ENCODE results near the gene SH3PXD2B.

The SH3PXD2B gene

DNA sequence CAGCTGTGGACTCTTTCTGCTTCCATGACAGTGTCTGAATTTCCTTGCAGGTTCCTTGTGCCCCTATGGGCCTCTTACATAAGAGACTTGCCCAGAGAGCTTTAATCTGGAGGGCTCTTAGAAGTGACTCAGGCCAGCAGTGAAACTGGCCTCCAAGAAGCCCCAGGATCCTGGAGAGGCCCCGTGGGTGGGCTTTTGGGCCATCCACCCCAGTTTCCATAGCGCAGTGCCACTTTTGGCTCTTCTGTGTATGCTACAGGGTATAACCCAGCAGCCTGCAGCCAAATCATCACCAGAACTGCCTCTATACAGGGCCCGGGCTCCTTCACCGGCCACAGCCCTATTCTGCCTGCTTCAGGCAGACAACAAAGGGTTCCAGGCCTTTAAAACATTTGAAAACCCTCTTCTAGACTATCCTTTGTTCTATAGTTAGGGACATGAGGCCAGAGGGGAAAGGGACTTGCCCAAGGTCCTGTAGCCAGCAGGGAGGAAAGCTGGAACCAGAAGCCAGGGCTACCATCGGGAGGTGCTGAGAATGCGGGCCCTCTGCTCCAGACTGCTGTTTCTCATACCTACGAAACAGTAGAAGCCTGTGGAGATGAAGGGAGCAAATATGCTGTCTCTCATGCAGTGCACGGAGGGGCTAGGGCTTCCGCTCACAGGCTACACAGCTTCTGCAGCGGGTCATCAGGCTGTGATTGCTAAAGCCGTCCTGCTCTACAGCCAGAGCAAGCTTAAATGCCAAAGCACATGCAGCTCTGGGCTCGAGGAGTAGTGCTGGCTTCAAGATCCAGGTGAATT is 18.0 kb downstream of the SH3PXD2B start:
- no peak for TF ChIP-seq EZH2 (IDR thresholded peaks at IDR 0.05; ENCODE audit: borderline replicate concordance, low read length)
- TF ChIP-seq, protein P1, sequence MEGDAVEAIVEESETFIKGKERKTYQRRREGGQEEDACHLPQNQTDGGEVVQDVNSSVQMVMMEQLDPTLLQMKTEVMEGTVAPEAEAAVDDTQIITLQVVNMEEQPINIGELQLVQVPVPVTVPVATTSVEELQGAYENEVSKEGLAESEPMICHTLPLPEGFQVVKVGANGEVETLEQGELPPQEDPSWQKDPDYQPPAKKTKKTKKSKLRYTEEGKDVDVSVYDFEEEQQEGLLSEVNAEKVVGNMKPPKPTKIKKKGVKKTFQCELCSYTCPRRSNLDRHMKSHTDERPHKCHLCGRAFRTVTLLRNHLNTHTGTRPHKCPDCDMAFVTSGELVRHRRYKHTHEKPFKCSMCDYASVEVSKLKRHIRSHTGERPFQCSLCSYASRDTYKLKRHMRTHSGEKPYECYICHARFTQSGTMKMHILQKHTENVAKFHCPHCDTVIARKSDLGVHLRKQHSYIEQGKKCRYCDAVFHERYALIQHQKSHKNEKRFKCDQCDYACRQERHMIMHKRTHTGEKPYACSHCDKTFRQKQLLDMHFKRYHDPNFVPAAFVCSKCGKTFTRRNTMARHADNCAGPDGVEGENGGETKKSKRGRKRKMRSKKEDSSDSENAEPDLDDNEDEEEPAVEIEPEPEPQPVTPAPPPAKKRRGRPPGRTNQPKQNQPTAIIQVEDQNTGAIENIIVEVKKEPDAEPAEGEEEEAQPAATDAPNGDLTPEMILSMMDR (IDR thresholded peaks at IDR 0.05; ENCODE audit: low read length), result no peak
- no peaks in the 10 kb centered on the region; the same call in 1 of the 2 replicates for H3K27me3 ChIP-seq (ENCODE audit: insufficient read depth, low read length)
- no peaks in the 10 kb centered on the region for H4K20me1 ChIP-seq (ENCODE audit: insufficient read depth, low read length)

DNA sequence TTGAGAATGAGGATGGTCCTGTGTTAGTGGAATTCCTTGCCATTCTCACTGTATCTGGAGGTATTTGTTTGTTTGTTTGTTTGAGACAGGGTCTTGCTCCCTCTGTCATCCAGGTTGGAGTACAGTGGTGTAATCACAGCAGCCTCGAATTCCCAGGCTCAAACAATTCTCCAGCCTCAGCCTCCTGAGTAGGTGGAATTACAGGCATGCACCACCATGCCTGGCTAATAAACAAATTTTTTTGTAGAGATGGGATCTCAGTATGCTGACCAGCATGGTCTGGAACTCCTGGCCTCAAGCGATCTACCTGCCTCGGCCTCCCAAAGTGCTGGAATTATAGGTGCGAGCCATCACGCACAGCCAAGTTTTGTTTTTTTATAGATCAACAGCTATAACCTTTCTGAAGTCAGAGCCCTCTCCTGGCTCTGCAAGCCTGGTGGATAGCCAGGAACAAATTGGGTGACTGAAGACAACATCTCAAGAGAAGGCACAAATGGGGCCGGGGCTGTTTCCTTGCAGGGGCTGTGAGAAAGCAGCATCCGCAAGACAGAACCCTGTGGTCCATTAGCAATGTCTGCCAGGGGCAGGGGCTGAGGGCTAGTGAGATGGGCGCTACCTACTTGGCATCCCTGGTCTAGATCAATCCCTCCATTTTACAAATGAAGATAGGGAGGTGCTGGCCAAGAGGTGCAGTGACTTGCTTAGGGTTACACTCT is 18.8 kb downstream of the SH3PXD2B start:
- H3K9me2 ChIP-seq (ENCODE audit: low read depth, low read length), result no peaks in the 10 kb centered on the region
- H3K4me1 ChIP-seq (ENCODE audit: insufficient read depth, low read length, severe bottlenecking), result no peaks in the 10 kb centered on the region
- H3F3A ChIP-seq (ENCODE audit: insufficient read depth, low read length), result no peaks in the 10 kb centered on the region
- H3K9ac ChIP-seq (ENCODE audit: low read length), result no peak overlapping the region
- no peaks in the 10 kb centered on the region; the same call in 1 of the 2 replicates for H3K27me3 ChIP-seq (ENCODE audit: insufficient read depth, low read length)
- TF ChIP-seq, protein P1 (IDR thresholded peaks at IDR 0.05; ENCODE audit: low read length), result no peak
- TF ChIP-seq EZH2 (IDR thresholded peaks at IDR 0.05; ENCODE audit: borderline replicate concordance, low read length), result no peak
- no peaks in the 10 kb centered on the region for H3K79me2 ChIP-seq (ENCODE audit: insufficient read depth, low read length)
- no peaks in the 10 kb centered on the region for H3K9me3 ChIP-seq (ENCODE audit: low read length)
- no peaks in the 10 kb centered on the region for H4K20me1 ChIP-seq (ENCODE audit: insufficient read depth, low read length)
- H3K36me3 ChIP-seq (ENCODE audit: insufficient read depth, low read length), result no peaks in the 10 kb centered on the region
- H3K4me3 ChIP-seq (ENCODE audit: low read depth, low read length, poor library complexity, severe bottlenecking), result no peak overlapping the region
- no peak overlapping the region for H2AFZ ChIP-seq (ENCODE audit: low read length)
- H3K4me2 ChIP-seq (ENCODE audit: low read length), result no peak overlapping the region
- no peak overlapping the region for H3K27ac ChIP-seq (ENCODE audit: low read depth, low read length, poor library complexity, severe bottlenecking)

More for the DNA sequence above, 18.0 kb downstream of the SH3PXD2B start:
- Histone ChIP-seq H3K79me2 (ENCODE audit: insufficient read depth, low read length) (no peaks in the 10 kb centered on the region), H3K4me3 (ENCODE audit: low read depth, low read length, poor library complexity, severe bottlenecking) (no peak overlapping the region), H3K36me3 (ENCODE audit: insufficient read depth, low read length) (no peaks in the 10 kb centered on the region), H3F3A (ENCODE audit: insufficient read depth, low read length) (no peaks in the 10 kb centered on the region), H3K4me2 (ENCODE audit: low read length) (no peak overlapping the region), H3K9me2 (ENCODE audit: low read depth, low read length) (no peaks in the 10 kb centered on the region), H3K9me3 (ENCODE audit: low read length) (no peaks in the 10 kb centered on the region), H3K4me1 (ENCODE audit: insufficient read depth, low read length, severe bottlenecking) (no peaks in the 10 kb centered on the region), H3K27ac (ENCODE audit: low read depth, low read length, poor library complexity, severe bottlenecking) (no peak overlapping the region), H3K9ac (ENCODE audit: low read length) (no peak overlapping the region), H2AFZ (ENCODE audit: low read length) (no peak overlapping the region)

DNA sequence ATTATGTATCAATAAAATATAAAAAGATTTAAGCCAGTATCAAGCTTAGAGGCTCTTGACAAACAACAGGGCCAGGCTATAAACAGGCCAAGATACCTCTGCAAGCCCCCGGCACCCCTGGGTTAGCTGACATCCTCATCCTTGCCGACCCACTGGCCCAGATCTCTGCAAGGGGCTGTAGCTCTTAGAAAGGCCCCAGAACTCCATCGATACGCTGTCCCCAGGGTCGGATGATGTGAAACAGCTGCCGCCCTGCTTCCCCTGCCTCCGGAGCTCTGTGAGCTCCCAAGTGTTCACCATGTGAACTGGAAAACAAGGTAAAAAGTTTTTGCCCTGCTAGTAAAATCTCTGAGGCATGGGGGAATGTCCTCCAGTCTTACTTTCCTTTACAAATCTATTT is 20.1 kb downstream of the SH3PXD2B start:
- Histone ChIP-seq H3K9me3 (ENCODE audit: low read length) (no peaks in the 10 kb centered on the region), H2AFZ (ENCODE audit: low read length) (no peak overlapping the region), H3K36me3 (ENCODE audit: insufficient read depth, low read length) (no peaks in the 10 kb centered on the region), H3K9me2 (ENCODE audit: low read depth, low read length) (no peaks in the 10 kb centered on the region), H3K27me3 (ENCODE audit: insufficient read depth, low read length) (no peaks in the 10 kb centered on the region; the same call in 1 of the 2 replicates), H4K20me1 (ENCODE audit: insufficient read depth, low read length) (no peaks in the 10 kb centered on the region), H3K4me2 (ENCODE audit: low read length) (no peak overlapping the region), H3K4me3 (ENCODE audit: low read depth, low read length, poor library complexity, severe bottlenecking) (no peak overlapping the region), H3K27ac (ENCODE audit: low read depth, low read length, poor library complexity, severe bottlenecking) (no peak overlapping the region), H3K79me2 (ENCODE audit: insufficient read depth, low read length) (no peaks in the 10 kb centered on the region), H3K4me1 (ENCODE audit: insufficient read depth, low read length, severe bottlenecking) (no peaks in the 10 kb centered on the region), H3K9ac (ENCODE audit: low read length) (no peak overlapping the region), H3F3A (ENCODE audit: insufficient read depth, low read length) (no peaks in the 10 kb centered on the region)
- TF ChIP-seq, protein P1 (IDR thresholded peaks at IDR 0.05; ENCODE audit: low read length), result no peak
- TF ChIP-seq EZH2 (IDR thresholded peaks at IDR 0.05; ENCODE audit: borderline replicate concordance, low read length), result no peak

Measured in OCI-LY1 (cell line).